ENCODE results near the gene FBXL4.
A peak's percentile ranks its signal among the peaks of the same experiment; 100 is the strongest.

FBXL4 gene

DNA sequence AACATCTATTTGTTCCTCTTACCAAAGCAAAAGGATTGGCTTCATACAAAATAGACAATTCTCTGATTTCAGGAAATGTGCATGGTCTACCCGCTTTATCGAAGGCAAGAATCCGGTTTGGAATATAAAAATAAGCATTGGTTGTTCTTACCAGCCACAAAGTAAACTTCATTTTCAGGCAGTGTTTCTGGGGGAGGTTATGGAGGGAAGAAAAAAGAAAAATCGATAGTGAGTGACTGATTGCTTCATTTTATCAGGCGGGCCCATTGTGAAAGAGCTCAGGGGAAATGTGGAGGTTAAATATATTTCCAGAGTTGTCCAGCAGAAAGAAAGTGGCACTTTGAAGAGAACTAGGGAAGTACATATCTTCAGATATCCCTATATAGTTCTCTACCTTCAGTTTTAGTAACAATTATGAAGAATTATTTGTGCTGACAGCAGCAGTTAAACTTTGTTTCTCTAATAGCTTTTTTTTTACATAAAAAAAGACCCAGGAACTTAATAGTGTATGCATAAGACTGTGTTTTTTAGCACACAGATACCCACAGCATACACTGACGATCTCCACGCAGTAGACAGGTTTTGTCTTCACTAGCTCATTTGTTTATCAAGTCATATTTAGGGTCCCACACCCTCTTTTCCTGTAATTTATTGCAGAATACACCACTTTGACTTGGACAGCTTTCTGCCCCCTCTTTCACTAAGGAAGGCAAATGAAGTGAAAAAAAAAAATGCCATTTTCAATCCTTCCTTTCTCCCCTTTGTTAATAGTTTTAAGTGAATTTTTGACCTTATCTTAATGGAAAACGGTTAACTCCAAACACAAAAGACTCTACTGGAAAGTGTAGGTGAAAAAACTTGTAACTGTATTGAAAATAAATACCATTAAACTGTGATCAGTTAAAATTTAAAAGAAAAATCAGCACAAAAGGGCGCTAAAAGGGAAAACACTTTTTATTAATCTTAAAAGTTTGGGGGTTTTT, 110.5 kb downstream of the FBXL4 start:
- DNase-seq: no peak

DNA sequence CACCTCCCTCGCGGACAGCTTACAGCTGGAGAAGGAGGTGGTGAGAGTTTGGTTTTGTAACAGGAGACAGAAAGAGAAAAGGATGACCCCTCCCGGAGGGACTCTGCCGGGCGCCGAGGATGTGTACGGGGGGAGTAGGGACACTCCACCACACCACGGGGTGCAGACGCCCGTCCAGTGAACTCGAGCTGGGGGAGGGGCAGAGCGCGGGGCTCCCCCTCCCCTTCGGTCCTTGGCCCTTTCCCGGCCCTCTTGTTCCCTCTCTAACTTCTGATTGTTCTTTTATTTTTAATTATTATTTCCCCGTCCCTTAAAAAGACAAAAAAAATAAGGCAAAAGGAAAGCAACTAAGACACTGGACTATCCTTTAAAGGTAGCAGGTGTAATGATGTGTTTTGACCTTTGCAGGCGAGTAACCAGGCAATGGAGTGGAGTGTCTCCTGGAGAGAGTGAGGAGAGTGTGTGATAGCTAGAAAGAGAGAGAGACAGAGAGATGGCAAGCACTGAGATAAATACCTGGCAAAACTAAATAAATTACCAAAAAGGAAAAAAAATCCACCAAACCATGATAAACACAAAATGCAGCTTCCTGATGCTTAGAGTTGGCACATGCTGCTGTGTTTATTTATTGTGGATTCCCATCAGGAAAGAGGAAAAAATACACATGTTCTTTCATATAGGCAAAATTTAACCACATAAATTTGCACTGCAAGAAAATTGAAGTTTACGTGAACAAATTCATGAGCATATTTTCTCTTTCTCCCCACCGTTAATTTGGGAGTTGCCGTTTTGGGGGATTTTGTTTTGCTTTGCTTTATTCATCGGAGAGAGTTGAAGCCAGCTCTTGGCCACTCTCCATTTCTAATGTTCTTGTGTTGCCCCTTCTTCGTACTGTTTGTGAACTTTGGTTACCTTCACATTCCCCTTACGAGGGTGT, 111.5 kb downstream of the FBXL4 start:
- no peak for DNase-seq

DNA sequence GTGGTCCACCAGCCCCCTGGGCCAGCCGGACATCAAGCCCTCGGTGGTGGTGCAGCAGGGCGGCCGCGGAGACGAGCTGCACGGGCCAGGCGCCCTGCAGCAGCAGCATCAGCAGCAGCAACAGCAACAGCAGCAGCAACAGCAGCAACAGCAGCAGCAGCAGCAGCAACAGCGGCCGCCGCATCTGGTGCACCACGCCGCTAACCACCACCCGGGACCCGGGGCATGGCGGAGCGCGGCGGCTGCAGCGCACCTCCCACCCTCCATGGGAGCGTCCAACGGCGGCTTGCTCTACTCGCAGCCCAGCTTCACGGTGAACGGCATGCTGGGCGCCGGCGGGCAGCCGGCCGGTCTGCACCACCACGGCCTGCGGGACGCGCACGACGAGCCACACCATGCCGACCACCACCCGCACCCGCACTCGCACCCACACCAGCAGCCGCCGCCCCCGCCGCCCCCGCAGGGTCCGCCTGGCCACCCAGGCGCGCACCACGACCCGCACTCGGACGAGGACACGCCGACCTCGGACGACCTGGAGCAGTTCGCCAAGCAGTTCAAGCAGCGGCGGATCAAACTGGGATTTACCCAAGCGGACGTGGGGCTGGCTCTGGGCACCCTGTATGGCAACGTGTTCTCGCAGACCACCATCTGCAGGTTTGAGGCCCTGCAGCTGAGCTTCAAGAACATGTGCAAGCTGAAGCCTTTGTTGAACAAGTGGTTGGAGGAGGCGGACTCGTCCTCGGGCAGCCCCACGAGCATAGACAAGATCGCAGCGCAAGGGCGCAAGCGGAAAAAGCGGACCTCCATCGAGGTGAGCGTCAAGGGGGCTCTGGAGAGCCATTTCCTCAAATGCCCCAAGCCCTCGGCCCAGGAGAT, 112.4 kb downstream of the FBXL4 start:
- no peak for DNase-seq

DNA sequence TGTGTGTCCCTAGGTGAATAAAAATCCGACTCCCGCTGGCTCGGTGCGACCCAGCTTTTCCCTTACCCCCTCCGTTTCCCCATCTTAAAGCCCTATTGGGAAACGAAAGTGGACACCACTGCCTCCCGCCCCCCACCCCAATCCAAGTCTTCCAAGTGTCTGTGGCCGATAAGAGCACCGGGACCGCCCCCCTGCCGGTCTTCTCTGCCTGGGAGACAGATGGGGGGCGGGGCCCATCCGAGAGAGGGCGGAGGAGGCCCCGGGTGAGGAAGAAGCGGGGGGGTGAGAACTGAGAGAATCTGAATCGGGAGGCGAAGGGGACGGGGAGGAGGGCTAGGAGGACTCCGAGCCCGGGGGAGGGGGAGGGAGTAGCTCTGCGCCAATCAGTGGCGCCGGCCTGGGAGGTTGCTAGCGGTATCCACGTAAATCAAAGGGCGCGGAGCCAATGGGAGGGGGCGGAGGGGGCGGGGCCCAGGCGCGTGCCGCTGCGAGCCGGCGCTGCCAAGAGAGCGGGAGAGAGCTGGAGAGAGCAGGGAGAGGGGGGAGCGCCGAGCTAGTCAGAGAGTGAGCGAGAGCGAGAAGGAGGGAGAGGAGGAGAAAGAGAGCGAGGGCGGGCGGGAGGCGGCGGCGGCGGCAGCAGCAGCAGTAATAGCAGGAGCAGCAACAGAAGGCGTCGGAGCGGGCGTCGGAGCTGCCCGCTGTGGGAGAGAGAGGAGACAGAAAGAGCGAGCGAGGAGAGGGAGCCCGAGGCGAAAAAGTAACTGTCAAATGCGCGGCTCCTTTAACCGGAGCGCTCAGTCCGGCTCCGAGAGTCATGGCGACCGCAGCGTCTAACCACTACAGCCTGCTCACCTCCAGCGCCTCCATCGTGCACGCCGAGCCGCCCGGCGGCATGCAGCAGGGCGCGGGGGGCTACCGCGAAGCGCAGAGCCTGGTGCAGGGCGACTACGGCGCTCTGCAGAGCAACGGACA, 113.4 kb downstream of the FBXL4 start, which contains the start of gene POU3F2:
Gene POU3F2 (plus strand): TSS at position 515 of the 972 bp plus-strand sequence. CDS start 300 bp downstream, at position 815.
- peak; percentile 83 to 84 for DNase-seq

DNA sequence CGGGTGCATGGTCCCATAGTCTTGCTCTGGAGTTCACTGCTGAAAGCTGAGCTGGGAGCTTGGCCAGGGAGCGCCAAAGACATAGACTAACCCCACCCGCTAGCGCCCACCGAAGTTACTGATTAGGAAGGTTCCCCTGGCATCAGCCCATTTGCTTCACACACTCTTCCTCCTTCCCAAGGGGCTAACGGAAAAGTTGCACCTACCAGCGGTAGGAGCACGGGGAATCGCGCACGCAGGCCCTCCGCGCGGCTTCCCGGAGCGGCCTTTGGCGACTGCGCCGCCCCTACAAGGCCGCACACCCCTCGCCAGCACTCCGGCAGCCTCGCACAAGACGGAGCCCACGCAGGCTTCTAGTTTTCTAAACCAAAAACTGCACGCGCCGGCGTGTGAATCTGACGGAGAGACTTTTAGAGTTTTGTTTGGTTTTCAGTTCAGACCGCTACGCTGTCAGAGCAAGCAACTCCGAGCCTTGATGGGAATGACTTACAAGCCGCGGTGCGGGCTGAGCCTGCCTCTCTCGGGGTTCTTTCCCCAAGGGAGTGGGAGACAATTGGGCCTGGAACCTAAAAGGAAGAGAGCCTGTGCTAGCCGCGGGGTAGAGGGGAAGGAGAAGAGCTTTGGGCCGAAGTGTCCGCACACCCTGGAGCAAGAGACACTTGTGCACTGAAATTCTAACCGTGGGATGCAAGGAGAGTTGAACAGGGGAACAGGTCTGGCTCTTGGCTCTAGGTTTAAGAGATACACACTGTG, 114.3 kb downstream of the FBXL4 start:
- peak in 1 of 2 experiments; percentile 67 for DNase-seq

DNA sequence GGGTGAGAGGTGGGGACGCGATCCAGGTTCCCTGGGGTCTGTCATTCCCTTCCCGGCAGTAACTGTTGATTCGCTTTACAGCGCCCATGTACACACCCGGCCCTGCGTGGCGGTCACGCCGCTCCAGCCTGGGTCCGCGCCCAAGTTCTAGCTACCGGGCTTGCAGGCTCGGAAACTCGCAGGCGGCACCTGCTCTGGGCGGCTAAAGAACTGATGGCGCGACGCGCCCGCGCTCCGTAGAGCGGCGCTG, 114.8 kb downstream of the FBXL4 start:
- DNase-seq: peak in 1 of 2 experiments; percentile 42

DNA sequence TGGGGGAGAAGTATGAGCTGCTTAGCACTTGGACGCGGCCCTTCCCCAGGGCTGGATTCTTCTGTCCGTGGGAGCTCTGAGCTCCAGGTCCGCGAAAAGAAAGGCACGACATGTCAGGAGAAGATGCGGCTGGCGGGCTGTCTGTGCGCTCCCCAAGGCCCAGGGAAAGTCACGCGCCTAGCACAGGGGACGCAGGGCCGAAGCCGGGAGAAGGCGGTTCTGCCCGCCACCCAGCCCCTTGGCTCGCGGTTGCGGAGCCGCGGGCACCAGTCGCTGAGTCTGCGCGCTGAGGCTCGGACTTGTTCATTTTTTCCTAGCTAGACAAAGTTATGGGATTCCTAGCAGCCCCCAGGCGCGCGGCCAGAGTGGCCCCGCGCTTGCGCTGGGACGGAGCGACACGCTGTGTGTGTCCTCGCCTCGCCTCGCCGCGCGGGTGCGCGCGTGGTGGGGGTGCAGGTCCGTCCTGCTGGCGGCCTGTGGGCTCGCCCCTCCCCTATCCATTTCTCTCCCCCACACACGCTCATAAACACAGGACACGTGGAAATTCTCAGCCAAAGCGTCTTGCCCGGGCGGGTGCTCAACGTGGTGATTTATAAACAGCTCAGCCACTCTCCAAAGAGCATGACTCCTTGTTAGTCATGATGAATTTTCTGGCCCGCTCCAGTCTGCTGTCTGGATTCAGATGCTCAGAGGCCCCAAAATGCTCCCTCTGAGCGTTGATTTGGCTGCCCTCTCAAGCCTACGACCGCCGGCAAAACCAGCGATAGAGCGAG, 115.3 kb downstream of the FBXL4 start:
- no peak for DNase-seq

DNA sequence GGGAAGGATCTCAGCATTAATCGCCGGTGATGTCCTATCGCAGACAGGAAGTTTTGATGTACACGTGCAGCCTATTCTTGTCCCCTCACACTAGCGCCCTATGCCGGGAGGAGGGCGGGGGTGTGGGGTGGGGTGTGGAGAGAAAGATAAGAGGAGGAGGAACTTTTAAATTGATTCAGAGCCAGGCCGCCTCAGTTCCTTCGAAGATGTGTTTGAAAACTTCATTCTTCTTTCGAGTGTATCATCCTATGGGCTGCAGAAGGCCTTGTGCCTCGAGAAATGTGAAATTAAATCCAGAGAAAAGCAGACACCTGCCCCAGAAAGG, 115.8 kb downstream of the FBXL4 start:
- DNase-seq: no peak

DNA sequence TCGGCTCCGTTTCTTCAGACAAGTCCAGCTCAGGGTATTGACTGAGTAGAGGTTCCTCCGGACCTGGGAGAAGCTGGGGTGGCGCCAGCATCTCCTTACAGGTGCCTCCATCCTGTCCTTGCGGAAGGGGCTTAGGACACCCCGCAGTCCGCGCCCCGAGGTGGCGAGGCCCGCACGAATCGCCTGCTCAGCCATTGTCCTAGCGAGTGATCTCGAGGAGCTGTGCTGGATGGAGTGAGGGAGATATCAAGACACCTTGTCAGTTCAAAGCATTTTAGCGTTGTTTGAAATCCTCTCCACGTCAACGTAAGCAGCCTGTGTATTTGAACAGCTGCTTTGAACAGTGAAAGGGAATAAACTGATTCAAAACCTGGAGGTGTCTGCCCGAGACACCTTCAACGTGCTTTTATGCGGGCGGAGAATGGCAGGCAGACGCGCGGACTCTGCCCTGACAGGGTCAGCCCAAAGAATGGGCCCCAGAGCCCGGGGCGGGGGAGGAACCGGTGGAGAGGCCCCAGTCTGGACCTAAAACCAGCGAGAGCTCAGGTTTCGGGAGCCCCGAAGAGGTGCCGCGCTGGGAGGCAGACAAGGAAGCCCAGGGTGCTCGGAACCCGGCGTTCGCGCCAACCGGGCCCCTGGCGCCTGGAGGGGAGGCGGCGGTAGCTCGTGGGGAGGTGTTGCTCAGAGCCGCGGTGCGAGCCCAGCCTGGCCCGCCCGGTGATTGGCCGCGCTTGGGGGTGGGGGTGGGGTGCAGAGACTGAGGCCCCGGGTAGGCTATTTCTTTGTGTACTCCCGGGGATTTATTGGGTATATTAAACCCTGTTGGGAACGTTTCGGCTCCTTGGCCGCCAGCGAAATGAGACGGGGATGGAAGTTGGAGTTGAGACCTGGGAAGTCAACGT, 116.4 kb downstream of the FBXL4 start:
- DNase-seq: no peak

DNA sequence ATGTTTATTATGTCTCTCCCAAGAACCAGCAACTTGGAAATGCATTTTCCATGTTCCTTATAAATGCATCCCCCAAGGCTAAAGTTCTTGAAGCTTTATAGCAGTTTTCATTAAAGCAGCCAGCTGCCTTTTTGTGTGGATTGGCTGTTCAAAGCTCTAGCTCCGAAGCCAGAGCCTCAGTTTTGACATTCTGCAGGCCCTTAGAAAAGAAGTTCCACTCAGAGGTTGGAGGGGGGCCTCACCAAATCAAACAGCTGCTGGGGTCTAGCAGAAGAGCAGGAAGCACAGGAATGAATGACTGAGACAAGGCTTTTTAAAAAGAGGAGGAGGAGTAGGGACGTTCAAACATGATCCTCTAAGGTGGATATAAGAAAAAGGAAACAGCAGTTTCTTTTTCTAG, 117.6 kb downstream of the FBXL4 start:
- no peak for DNase-seq

DNA sequence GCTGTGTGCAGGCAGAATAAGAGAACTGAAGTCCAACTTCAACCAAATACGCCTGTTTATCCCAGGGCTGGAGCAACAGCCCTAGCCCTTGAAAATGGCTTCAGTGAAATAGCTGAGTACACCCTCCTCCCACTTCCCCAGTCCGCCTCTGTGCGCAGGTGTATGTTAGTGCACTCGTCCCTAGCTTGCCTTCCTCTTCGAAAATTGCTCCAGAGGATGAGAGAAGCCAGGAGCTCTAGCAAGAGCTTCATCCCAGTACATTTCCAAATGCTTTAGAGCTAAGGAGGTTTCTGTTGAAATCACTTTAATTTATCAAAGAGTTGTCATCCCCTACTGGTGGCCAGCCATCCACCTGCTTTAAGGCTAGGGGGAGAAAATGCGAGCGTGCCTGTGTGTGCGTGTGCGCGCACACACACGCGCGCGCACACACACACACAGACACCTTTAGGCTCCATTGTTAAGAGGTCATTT, 118.8 kb downstream of the FBXL4 start:
- no peak for DNase-seq

DNA sequence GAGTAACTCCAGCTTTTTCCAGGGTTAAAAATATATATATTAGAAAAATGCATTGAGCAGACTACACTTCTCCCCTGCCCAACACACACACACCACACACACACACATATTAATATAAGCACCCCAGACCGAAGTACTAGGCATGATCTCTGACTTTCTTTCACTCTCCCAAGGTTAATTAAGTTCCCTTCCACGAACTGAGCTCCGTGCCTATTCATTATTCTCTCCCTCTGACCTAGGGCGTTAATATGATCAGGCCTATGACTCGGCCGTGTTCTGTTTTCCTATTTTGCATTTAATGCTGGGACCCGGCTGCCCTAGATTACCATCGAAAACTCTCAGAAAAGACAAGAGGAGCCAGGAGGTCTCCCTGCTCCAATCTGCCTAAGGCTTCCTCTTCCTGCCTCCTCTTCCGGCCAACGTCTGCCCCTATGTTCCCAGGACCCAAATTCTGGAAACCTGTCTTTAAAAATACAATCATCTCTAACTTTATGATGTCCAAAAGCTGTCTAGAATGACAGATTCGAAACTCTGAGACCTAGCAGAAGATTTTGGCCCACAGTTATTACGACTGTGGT, 119.4 kb downstream of the FBXL4 start:
- DNase-seq: no peak

DNA sequence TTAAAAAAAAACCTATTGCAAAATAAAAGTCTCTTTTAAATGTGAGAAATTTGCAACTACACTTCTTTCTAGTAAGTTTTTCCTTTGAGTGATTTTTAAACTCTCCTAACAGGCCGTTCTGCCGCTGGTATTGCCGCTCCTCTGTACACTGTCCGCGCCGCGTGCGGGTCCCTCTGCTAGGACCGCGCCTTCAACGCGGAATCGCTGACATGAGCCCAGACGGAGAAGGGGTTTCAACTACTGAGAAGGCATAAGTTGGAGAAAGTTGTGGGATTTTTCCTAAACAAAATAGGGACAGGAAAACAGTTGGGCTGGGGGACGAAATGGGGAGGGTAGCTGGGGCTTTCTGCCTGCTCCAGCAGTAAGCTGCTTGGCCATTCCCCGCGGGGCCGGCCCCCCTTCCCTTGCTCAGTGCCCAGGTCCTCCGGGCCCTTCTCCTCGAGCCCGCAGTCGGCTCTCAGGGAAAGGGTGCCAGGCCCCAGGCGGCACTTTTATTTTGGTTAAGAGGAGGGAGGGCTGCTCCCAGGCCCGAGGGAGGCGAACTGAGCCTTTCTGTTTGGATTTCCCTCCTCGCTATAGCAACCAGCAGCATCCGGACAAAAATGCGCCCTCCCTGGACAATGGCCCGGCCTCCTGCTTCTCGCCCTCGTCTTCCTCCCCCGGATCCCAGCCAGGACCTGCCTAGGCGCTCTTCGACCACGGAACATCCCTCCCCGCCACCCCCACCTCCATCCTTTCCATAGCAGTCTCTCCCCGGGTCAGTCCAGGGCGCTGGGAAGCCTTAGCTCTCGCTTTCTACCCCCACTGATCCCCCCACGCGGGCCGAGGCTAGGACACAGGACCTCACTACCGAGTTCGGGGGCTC, 120.2 kb downstream of the FBXL4 start:
- no peak for DNase-seq

DNA sequence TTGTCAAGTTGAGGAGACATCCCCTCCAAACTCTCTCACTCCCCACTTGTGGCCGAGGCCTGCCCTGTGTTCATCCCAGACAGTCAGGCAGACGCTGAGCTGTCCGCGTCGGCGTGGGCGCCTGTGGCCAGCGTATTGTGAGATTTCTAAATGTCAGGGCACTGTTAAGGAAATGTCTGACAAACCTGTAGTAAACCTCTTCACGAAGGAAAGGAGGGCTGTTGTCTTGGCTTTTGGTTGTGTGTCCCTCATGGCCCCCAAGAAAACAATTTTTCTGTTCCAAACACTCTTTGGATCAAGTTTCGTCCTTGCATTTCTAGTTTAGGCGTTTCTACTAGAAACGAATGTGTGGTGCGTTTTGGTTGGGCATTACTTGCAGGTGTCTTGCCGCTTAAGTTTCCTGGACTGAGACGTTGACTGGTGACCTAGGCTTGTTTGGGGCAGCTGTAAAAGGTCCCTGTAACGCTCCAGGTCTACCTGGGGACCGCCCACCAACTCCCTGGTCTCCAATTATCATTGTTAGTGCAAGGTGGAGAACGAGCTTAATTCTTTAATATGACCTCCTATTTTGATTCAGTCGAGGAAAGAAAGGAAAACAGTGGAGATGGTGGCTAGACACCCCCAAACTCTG, 122.0 kb downstream of the FBXL4 start:
- no peak for DNase-seq

DNA sequence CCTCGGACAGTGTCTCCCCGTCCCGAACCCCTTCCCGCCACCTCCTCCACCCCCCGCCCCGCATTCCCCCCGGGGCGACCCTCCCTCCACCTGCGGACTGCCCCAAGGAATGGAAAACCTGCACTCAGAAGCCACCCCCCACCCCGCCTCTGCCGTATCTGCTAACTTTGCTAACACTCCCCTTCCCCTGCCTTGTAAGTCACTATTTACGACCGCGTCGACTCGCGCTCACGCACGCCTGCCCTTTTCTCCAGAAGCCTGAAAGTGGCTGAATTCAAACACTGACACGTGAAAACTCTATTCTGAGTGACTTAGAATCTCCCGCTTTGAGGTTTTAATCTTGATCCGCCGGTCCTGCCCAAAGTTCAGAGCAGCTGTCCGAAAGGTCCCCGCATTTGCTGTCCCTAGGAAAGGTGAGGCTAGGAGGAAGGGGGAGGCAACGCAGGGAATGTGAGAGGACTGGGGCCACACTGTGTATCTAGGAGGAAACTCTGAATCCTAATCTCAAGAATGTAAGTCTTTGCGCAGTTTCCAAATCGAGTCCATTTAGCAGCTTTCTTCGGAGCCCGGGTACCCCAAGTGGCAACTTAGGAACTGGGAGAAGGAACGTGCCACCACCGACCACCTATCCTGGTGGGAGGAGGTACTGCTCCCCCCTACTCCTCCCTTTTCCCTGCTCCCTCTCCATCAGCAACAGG, 122.7 kb downstream of the FBXL4 start:
- DNase-seq: no peak

All from NCI-H1930 (cell line).